Measurements from ENCODE around the gene RBFOX2.

Gene RBFOX2

GRCh38 chr22:36009085-36009484 is 19.5 kb downstream of the RBFOX2 start:
- Histone ChIP-seq H3K9me3 (ENCODE audit: control insufficient read depth in 2 of 2, low read length in 2 of 2) (no peaks in the 10 kb centered on the region), H3K27me3 (ENCODE audit: control insufficient read depth in 1 of 2, insufficient read depth in 2 of 2, low read length in 2 of 2) (no peaks in the 10 kb centered on the region), H3K9ac (ENCODE audit: low read length in 2 of 2) (no peak overlapping the region), H3K4me3 (ENCODE audit: low read length in 2 of 2) (no peak overlapping the region), H3K36me3 (ENCODE audit: control insufficient read depth in 2 of 2, insufficient read depth in 2 of 2, low read length in 2 of 2) (no peaks in the 10 kb centered on the region), H3K4me1 (ENCODE audit: control insufficient read depth, insufficient read depth, low read length) (peaks cover 49% of the 10 kb centered on the region), H3K27ac (ENCODE audit: low read length) (peak overlapping the region; percentile 18)

DNA sequence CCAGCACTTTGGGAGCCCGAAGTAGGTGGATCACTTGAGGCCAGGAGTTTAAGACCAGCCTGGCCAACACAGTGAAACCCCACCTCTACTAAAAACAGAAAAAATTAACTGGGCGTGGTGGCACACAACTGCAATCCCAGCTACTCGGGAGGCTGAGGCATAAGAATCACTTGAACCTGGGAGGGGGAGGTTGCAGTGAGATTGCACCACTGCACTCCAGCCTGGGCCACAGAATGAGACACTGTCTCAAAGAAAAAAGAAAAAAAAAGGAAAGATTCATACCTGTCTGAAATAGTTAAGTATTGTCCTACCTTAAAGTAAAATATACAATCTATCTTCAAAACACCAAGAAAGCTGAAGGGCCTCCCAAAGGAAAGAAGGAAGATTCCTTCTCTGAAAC is 20.1 kb downstream of the RBFOX2 start:
- Histone ChIP-seq H3K27me3 (ENCODE audit: control insufficient read depth in 1 of 2, insufficient read depth in 2 of 2, low read length in 2 of 2) (no peaks in the 10 kb centered on the region), H3K4me3 (ENCODE audit: low read length in 2 of 2) (peak overlapping the region in 1 of 2 donors; percentile 18), H3K27ac (ENCODE audit: low read length) (no peak overlapping the region), H3K9ac (ENCODE audit: low read length in 2 of 2) (no peak overlapping the region), H3K4me1 (ENCODE audit: control insufficient read depth, insufficient read depth, low read length) (peaks cover 49% of the 10 kb centered on the region), H3K36me3 (ENCODE audit: control insufficient read depth in 2 of 2, insufficient read depth in 2 of 2, low read length in 2 of 2) (no peaks in the 10 kb centered on the region), H3K9me3 (ENCODE audit: control insufficient read depth in 2 of 2, low read length in 2 of 2) (no peaks in the 10 kb centered on the region)

DNA sequence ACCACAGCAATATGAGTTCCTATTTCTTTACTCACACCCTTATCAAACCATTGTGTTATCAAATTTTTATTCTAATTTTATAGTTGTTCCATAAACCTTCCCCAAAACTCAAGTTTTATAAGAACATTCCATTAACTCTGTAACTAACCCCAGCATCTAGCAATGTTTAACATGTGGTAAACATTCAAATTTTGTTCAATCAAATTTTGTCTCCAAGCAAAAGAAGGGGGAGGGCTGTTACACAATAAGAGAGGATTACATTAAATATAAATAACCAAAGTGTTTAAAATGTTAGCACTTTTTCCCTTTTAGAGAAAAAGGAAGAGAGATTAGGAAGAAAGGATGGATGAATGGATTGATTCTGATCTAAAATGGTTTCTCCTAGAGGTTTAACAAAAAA is 20.5 kb downstream of the RBFOX2 start:
- Histone ChIP-seq H3K27me3 (ENCODE audit: control insufficient read depth in 1 of 2, insufficient read depth in 2 of 2, low read length in 2 of 2) (no peaks in the 10 kb centered on the region), H3K4me3 (ENCODE audit: low read length in 2 of 2) (no peak overlapping the region), H3K9ac (ENCODE audit: low read length in 2 of 2) (no peak overlapping the region), H3K27ac (ENCODE audit: low read length) (no peak overlapping the region), H3K9me3 (ENCODE audit: control insufficient read depth in 2 of 2, low read length in 2 of 2) (no peaks in the 10 kb centered on the region), H3K4me1 (ENCODE audit: control insufficient read depth, insufficient read depth, low read length) (peaks cover 49% of the 10 kb centered on the region), H3K36me3 (ENCODE audit: control insufficient read depth in 2 of 2, insufficient read depth in 2 of 2, low read length in 2 of 2) (no peaks in the 10 kb centered on the region)

GRCh38 chr22:36003972-36004674 is 24.5 kb downstream of the RBFOX2 start:
- Histone ChIP-seq H3K4me3 (ENCODE audit: low read length in 2 of 2) (no peak overlapping the region), H3K9me3 (ENCODE audit: control insufficient read depth in 2 of 2, low read length in 2 of 2) (no peaks in the 10 kb centered on the region), H3K4me1 (ENCODE audit: control insufficient read depth, insufficient read depth, low read length) (peaks cover 36% of the 10 kb centered on the region), H3K27me3 (ENCODE audit: control insufficient read depth in 1 of 2, insufficient read depth in 2 of 2, low read length in 2 of 2) (no peaks in the 10 kb centered on the region), H3K36me3 (ENCODE audit: control insufficient read depth in 2 of 2, insufficient read depth in 2 of 2, low read length in 2 of 2) (no peaks in the 10 kb centered on the region), H3K27ac (ENCODE audit: low read length) (no peak overlapping the region), H3K9ac (ENCODE audit: low read length in 2 of 2) (no peak overlapping the region)

DNA sequence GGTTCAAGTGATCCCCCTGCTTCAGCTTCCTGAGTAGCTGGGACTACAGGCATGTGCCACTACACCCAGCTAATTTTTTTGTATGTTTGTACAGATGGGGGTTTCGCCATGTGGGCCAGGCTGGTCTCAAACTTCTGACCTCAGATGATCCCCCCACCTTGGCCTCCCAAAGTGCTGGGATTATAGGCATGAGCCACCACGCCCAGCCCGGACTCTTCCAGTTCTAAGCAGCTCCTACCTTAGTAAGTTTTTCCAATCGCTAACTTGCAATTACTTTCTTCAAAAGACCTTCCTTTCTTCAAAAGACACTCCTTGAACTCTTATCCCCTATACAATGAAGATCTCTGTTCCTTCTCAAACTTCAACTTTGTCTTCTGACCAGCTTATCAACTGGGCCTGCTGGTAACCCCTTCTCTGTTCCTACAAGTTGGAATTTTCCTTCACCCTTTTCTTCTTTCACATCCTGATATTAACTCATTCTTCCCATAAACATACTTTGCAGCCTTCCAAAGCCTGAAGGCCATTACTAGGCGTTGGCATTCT is 25.8 kb downstream of the RBFOX2 start:
- H3K4me1 ChIP-seq (ENCODE audit: control insufficient read depth, insufficient read depth, low read length): peaks cover 28% of the 10 kb centered on the region
- H3K27ac ChIP-seq (ENCODE audit: low read length): no peak overlapping the region
- H3K27me3 ChIP-seq (ENCODE audit: control insufficient read depth in 1 of 2, insufficient read depth in 2 of 2, low read length in 2 of 2): no peaks in the 10 kb centered on the region
- H3K4me3 ChIP-seq (ENCODE audit: low read length in 2 of 2): no peak overlapping the region
- no peak overlapping the region for H3K9ac ChIP-seq (ENCODE audit: low read length in 2 of 2)
- H3K36me3 ChIP-seq (ENCODE audit: control insufficient read depth in 2 of 2, insufficient read depth in 2 of 2, low read length in 2 of 2): no peaks in the 10 kb centered on the region
- no peaks in the 10 kb centered on the region for H3K9me3 ChIP-seq (ENCODE audit: control insufficient read depth in 2 of 2, low read length in 2 of 2)

DNA sequence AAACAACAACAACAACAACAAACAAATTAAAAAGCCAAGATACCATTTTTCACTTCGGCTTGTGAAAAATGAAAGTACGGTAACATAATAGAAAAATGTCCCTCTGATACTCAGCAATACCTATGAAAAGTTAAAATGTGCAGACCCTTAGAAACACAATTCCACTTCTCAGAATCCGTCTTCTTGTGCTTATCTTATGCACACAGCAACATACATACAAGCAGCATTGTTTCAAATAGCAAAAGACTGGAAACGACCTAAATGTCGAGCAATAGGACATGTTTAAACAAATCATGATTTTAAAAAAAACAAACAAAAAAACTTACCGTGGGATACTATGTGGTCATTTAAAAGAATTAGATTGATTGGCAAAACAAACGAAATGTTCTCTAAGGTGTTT is 26.5 kb downstream of the RBFOX2 start:
- Histone ChIP-seq H3K27ac (ENCODE audit: low read length) (no peak overlapping the region), H3K4me3 (ENCODE audit: low read length in 2 of 2) (no peak overlapping the region), H3K4me1 (ENCODE audit: control insufficient read depth, insufficient read depth, low read length) (peaks cover 31% of the 10 kb centered on the region), H3K36me3 (ENCODE audit: control insufficient read depth in 2 of 2, insufficient read depth in 2 of 2, low read length in 2 of 2) (no peaks in the 10 kb centered on the region), H3K9me3 (ENCODE audit: control insufficient read depth in 2 of 2, low read length in 2 of 2) (no peaks in the 10 kb centered on the region), H3K9ac (ENCODE audit: low read length in 2 of 2) (no peak overlapping the region), H3K27me3 (ENCODE audit: control insufficient read depth in 1 of 2, insufficient read depth in 2 of 2, low read length in 2 of 2) (no peaks in the 10 kb centered on the region)

GRCh38 chr22:35998748-35999147 is 29.9 kb downstream of the RBFOX2 start:
- no peak overlapping the region for H3K27ac ChIP-seq (ENCODE audit: low read length)
- no peaks in the 10 kb centered on the region for H3K27me3 ChIP-seq (ENCODE audit: control insufficient read depth in 1 of 2, insufficient read depth in 2 of 2, low read length in 2 of 2)
- H3K4me3 ChIP-seq (ENCODE audit: low read length in 2 of 2): no peak overlapping the region
- no peak overlapping the region for H3K9ac ChIP-seq (ENCODE audit: low read length in 2 of 2)
- peaks cover 23% of the 10 kb centered on the region for H3K4me1 ChIP-seq (ENCODE audit: control insufficient read depth, insufficient read depth, low read length)
- H3K36me3 ChIP-seq (ENCODE audit: control insufficient read depth in 2 of 2, insufficient read depth in 2 of 2, low read length in 2 of 2): no peaks in the 10 kb centered on the region
- H3K9me3 ChIP-seq (ENCODE audit: control insufficient read depth in 2 of 2, low read length in 2 of 2): no peaks in the 10 kb centered on the region

- Histone ChIP-seq H3K9me3 (ENCODE audit: control insufficient read depth in 2 of 2, low read length in 2 of 2) (no peaks in the 10 kb centered on the region), H3K36me3 (ENCODE audit: control insufficient read depth in 2 of 2, insufficient read depth in 2 of 2, low read length in 2 of 2) (no peaks in the 10 kb centered on the region), H3K4me3 (ENCODE audit: low read length in 2 of 2) (no peak overlapping the region), H3K9ac (ENCODE audit: low read length in 2 of 2) (no peak overlapping the region), H3K27me3 (ENCODE audit: control insufficient read depth in 1 of 2, insufficient read depth in 2 of 2, low read length in 2 of 2) (no peaks in the 10 kb centered on the region), H3K4me1 (ENCODE audit: control insufficient read depth, insufficient read depth, low read length) (peaks cover 26% of the 10 kb centered on the region), H3K27ac (ENCODE audit: low read length) (no peak overlapping the region)
Measured at GRCh38 chr22:35997438-35997837, 31.2 kb downstream of the RBFOX2 start.

DNA sequence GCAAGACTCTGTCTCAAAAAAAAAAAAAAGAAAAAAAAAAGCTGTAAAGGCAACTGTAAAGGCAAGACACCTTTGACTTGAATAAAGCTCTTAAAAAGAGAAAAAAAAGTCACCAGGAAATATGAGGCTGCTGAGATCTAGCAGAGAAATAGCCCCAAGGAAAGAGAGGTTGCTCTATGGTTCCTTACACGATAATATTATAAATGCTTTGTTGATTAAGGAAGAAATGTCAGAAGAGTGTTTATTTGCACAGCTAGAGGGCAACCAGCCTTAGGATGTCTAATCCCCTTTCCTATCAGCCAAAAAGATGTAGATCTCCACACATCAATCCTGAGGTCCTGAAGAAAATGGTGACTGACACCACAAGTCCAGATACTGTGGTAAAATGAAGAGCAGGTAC is 32.0 kb downstream of the RBFOX2 start:
- Histone ChIP-seq H3K27ac (ENCODE audit: low read length) (no peak overlapping the region), H3K9me3 (ENCODE audit: control insufficient read depth in 2 of 2, low read length in 2 of 2) (no peaks in the 10 kb centered on the region), H3K4me3 (ENCODE audit: low read length in 2 of 2) (no peak overlapping the region), H3K27me3 (ENCODE audit: control insufficient read depth in 1 of 2, insufficient read depth in 2 of 2, low read length in 2 of 2) (no peaks in the 10 kb centered on the region), H3K36me3 (ENCODE audit: control insufficient read depth in 2 of 2, insufficient read depth in 2 of 2, low read length in 2 of 2) (no peaks in the 10 kb centered on the region), H3K9ac (ENCODE audit: low read length in 2 of 2) (no peak overlapping the region), H3K4me1 (ENCODE audit: control insufficient read depth, insufficient read depth, low read length) (peaks cover 26% of the 10 kb centered on the region)

- Histone ChIP-seq H3K9me3 (ENCODE audit: control insufficient read depth in 2 of 2, low read length in 2 of 2) (no peaks in the 10 kb centered on the region), H3K36me3 (ENCODE audit: control insufficient read depth in 2 of 2, insufficient read depth in 2 of 2, low read length in 2 of 2) (no peaks in the 10 kb centered on the region), H3K27ac (ENCODE audit: low read length) (peak overlapping the region; percentile 63), H3K4me1 (ENCODE audit: control insufficient read depth, insufficient read depth, low read length) (peaks cover 22% of the 10 kb centered on the region), H3K4me3 (ENCODE audit: low read length in 2 of 2) (no peak overlapping the region), H3K9ac (ENCODE audit: low read length in 2 of 2) (peak overlapping the region in 1 of 2 donors; percentile 6), H3K27me3 (ENCODE audit: control insufficient read depth in 1 of 2, insufficient read depth in 2 of 2, low read length in 2 of 2) (no peaks in the 10 kb centered on the region)
Measured at GRCh38 chr22:35995772-35996171, 32.9 kb downstream of the RBFOX2 start.

GRCh38 chr22:35995348-35995747 is 33.3 kb downstream of the RBFOX2 start:
- peaks cover 22% of the 10 kb centered on the region for H3K4me1 ChIP-seq (ENCODE audit: control insufficient read depth, insufficient read depth, low read length)
- no peaks in the 10 kb centered on the region for H3K36me3 ChIP-seq (ENCODE audit: control insufficient read depth in 2 of 2, insufficient read depth in 2 of 2, low read length in 2 of 2)
- H3K9ac ChIP-seq (ENCODE audit: low read length in 2 of 2): peak overlapping the region in 1 of 2 donors; percentile 6
- H3K4me3 ChIP-seq (ENCODE audit: low read length in 2 of 2): no peak overlapping the region
- no peaks in the 10 kb centered on the region for H3K9me3 ChIP-seq (ENCODE audit: control insufficient read depth in 2 of 2, low read length in 2 of 2)
- peak overlapping the region; percentile 63 for H3K27ac ChIP-seq (ENCODE audit: low read length)
- H3K27me3 ChIP-seq (ENCODE audit: control insufficient read depth in 1 of 2, insufficient read depth in 2 of 2, low read length in 2 of 2): no peaks in the 10 kb centered on the region

All from stomach smooth muscle (tissue), 2 donors.